Natural killer cell (primary cell): Measurements from ENCODE around the gene CLASP1. TPM values are rescaled to one million over a fixed set of nuclear protein-coding genes. Genes with fewer than 3 reads are reported as not detected.

ENCODE experiments used
- ATAC-seq, 3 donors: fragments of 150-1000 bp in 2 of 3; fragments of 200-7000 bp in 1 of 3; cut with Tn5 transposase; 1 replicate in 1 of 3; 2 replicates in 2 of 3; pipeline ENCODE4 v1.10.0; 2021; ENCODE audit warnings: mild to moderate bottlenecking in 2 of 3, moderate library complexity in 2 of 3
- DNase-seq, 2 donors: peaks; one replicate each; pipeline versions ENCODE4 v3.0.0 to v3.0.0-alpha.2; 2013 to 2021; ENCODE audit warnings: mixed read lengths in 1 of 2
- H3K27ac ChIP-seq: one replicate; pipeline ENCODE4 v1.5.1; 2013; ENCODE audit warnings: mild to moderate bottlenecking, low read length
- H3K27me3 ChIP-seq: one replicate; pipeline ENCODE4 v1.6.1; 2013; ENCODE audit warnings: low read length; ENCODE audit not compliant: control insufficient read depth, insufficient read depth
- H3K36me3 ChIP-seq: one replicate; pipeline ENCODE4 v1.6.1; 2013; ENCODE audit warnings: low read length; ENCODE audit not compliant: control insufficient read depth, insufficient read depth
- H3K4me1 ChIP-seq: one replicate; pipeline ENCODE4 v1.6.1; 2013; ENCODE audit warnings: low read length; ENCODE audit not compliant: control insufficient read depth, insufficient read depth
- H3K4me3 ChIP-seq: one replicate; pipeline ENCODE4 v1.5.1; 2013; ENCODE audit warnings: low read length
- H3K9me3 ChIP-seq: one replicate; pipeline ENCODE4 v1.6.1; 2013; ENCODE audit warnings: low read length; ENCODE audit not compliant: control insufficient read depth, insufficient read depth
- H3K27ac Mint-ChIP-seq, 2 donors: one replicate each; pipeline ENCODE4 v1.8.0; 2022; ENCODE audit warnings: mild to moderate bottlenecking in 2 of 2, mixed read lengths in 2 of 2, moderate library complexity in 1 of 2
- H3K27me3 Mint-ChIP-seq, 2 donors: one replicate each; pipeline ENCODE4 v1.8.0; 2022; ENCODE audit warnings: low read depth in 2 of 2, mixed read lengths in 2 of 2
- H3K36me3 Mint-ChIP-seq: one replicate; pipeline ENCODE4 v1.8.0; 2022; ENCODE audit warnings: mixed read lengths
- H3K4me1 Mint-ChIP-seq, 2 donors: one replicate each; pipeline ENCODE4 v1.8.0; 2022; ENCODE audit warnings: mixed read lengths in 2 of 2
- H3K4me3 Mint-ChIP-seq: one replicate; pipeline ENCODE4 v1.8.0; 2022; ENCODE audit warnings: mild to moderate bottlenecking, moderate library complexity, mixed read lengths
- H3K9me3 Mint-ChIP-seq, 2 donors: one replicate each; pipeline ENCODE4 v1.8.0; 2022; ENCODE audit warnings: mixed read lengths in 2 of 2
- CTCF ChIP-seq: fragments of 200-600 bp; IDR thresholded peaks from one replicate; pipeline ENCODE4 v1.8.0; 2022; ENCODE audit warnings: antibody characterized with exemption
- WGBS: methylation state at CpG from one replicate; pipeline ENCODE4 v1.1.7; 2013; ENCODE audit warnings: missing lambda C conversion rate; ENCODE audit not compliant: insufficient coverage; 5-methylcytosine and 5-hydroxymethylcytosine counted together
- intact Hi-C: fragments of 100-400 bp; cut with micrococcal nuclease; formaldehyde crosslinking; loops from one replicate; pipeline ENCODE4 v1.14.2; 2022
- total RNA-seq, 4 donors: library from RNA; stranded (reverse); fragments of 120-200 nt in 1 of 4; gene quantifications; one replicate each; pipeline versions ENCODE4 v1.2.3 to v1.2.4, GENCODE V29; 2013 to 2022

The CLASP1 gene
- total RNA-seq, 3 donors from 2014 or later (not counting 1 experiment from before 2014, with no cell fraction given) = 125 to 142 (median 127) TPM

- intact Hi-C loops = no loop called here
- H3K27ac ChIP-seq = no peak overlapping the region
- Mint-ChIP-seq H3K36me3 (no peaks in the 10 kb centered on the region), H3K27ac (no peak overlapping the region), H3K9me3 (no peaks in the 10 kb centered on the region), H3K4me3 (no peak overlapping the region), H3K4me1 (peaks cover 14 to 22% of the 10 kb centered on the region in 2 donors), H3K27me3 (peaks cover 1 to 9% of the 10 kb centered on the region in 2 donors)
- H3K9me3 ChIP-seq = no peaks in the 10 kb centered on the region
- no peaks in the 10 kb centered on the region for H3K27me3 ChIP-seq
- DNase-seq = no peak
- ATAC-seq = no peak
- 88% methylated on average over 5 of the region's 5 CpGs for WGBS
- no peaks in the 10 kb centered on the region for H3K36me3 ChIP-seq
- peaks cover 23% of the 10 kb centered on the region for H3K4me1 ChIP-seq
- H3K4me3 ChIP-seq = no peak overlapping the region
- no peak for TF ChIP-seq CTCF
Measured at GRCh38 chr2:121289271-121289670, 360.0 kb downstream of the CLASP1 start.

- H3K27me3 ChIP-seq = no peaks in the 10 kb centered on the region
- no peak overlapping the region for H3K27ac Mint-ChIP-seq
- intact Hi-C loops = no loop called here
- H3K36me3 Mint-ChIP-seq = no peaks in the 10 kb centered on the region
- no peaks in the 10 kb centered on the region for H3K9me3 Mint-ChIP-seq
- DNase-seq (no peak), ATAC-seq (no peak)
- H3K9me3 ChIP-seq = no peaks in the 10 kb centered on the region
- no peak overlapping the region for H3K27ac ChIP-seq
- H3K27me3 Mint-ChIP-seq = peaks cover 8 to 16% of the 10 kb centered on the region in 2 donors
- WGBS = 85% methylated on average over 12 of the region's 12 CpGs
- peaks cover 11 to 26% of the 10 kb centered on the region in 2 donors for H3K4me1 Mint-ChIP-seq
- TF ChIP-seq CTCF = no peak
- no peaks in the 10 kb centered on the region for H3K36me3 ChIP-seq
- H3K4me1 ChIP-seq = peaks cover 23% of the 10 kb centered on the region
- H3K4me3 ChIP-seq = no peak overlapping the region
- H3K4me3 Mint-ChIP-seq = no peak overlapping the region
Measured at GRCh38 chr2:121288454-121289231, 360.6 kb downstream of the CLASP1 start.

- H3K4me3 Mint-ChIP-seq = no peak overlapping the region
- 94% methylated on average over 4 of the region's 4 CpGs for WGBS
Measured at GRCh38 chr2:121287956-121288355, 361.3 kb downstream of the CLASP1 start.

More at GRCh38 chr2:121287956-121288355, 361.3 kb downstream of the CLASP1 start:
- Mint-ChIP-seq H3K36me3 (no peaks in the 10 kb centered on the region), H3K27me3 (peaks cover 14 to 20% of the 10 kb centered on the region in 2 donors), H3K9me3 (no peaks in the 10 kb centered on the region), H3K27ac (no peak overlapping the region), H3K4me1 (peaks cover 5 to 19% of the 10 kb centered on the region in 2 donors)
- ATAC-seq (no peak), DNase-seq (no peak)
- Histone ChIP-seq H3K4me1 (peaks cover 18% of the 10 kb centered on the region), H3K36me3 (no peaks in the 10 kb centered on the region), H3K27me3 (no peaks in the 10 kb centered on the region), H3K4me3 (no peak overlapping the region), H3K9me3 (no peaks in the 10 kb centered on the region), H3K27ac (no peak overlapping the region)
- TF ChIP-seq CTCF = no peak
- intact Hi-C loops = no loop called here

Other genes starting within 250 kb of the CLASP1 start
- not detected for gene RNU4ATAC, start 118.6 kb downstream of the CLASP1 start, total RNA-seq
- gene NIFK, start 87.4 kb upstream of the CLASP1 start, total RNA-seq = 10 to 100 TPM; 32.7 to 37.7 (median 33.5) TPM
- 10 to 100 TPM; 54.7 to 66.9 (median 62.5) TPM for gene TSN, start 106.2 kb upstream of the CLASP1 start, total RNA-seq